ENCODE data around the gene SCAI.

GRCh38 chr9:124929464-124929863, 213.9 kb downstream of the SCAI start:
- no peak for TF ChIP-seq CTCF (IDR thresholded peaks at IDR 0.05)
- no peak for TF ChIP-seq POLR2A (IDR thresholded peaks at IDR 0.05)
